Measurements from ENCODE around the gene NSG2. TPM values are rescaled to one million over a fixed set of nuclear protein-coding genes. Genes with fewer than 3 reads are reported as not detected.
A peak's percentile ranks its signal among the peaks of the same experiment; 100 is the strongest.
"Not testable (repeated sequence)": the region's sequence is repeated elsewhere in the genome, so short reads cannot be mapped to it uniquely, and the experiment has no call there.

The NSG2 gene
- total RNA-seq, 1 donor from 2014 or later, result not detected

DNA sequence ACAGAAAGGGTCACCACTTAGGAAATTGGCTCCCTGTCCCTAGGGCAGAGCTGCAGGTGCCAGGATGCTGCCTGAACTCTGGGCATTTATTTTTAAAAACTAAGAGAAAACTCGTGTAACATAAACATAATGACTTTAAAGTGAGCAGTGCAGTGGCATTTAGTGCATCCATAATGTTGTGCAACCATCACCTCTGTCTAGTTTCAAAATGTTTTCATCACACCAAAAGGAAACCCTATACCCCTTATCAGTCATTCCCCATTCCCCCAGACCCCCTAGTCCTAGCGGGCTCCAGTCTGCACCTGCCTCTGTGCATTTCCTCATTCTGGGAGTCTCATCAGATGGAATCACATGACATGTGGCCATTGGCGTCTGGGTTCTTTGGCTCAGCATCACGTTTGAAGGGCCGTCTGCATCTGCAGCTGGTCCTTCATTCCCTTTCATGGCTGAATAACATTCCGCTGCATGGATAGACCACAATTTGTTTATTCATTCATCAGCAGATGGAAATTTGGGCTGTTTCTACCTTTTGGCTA is 55.8 kb downstream of the NSG2 start:
- Histone ChIP-seq H3K4me1 (no peaks in the 10 kb centered on the region), H3K27me3 (no peaks in the 10 kb centered on the region), H3K9me3 (no peaks in the 10 kb centered on the region), H3K4me3 (no peak overlapping the region), H3K36me3 (no peaks in the 10 kb centered on the region), H3K27ac (no peak overlapping the region)
- intact Hi-C loops (cut with DNase I), result no loop called here
- TF ChIP-seq, protein P1, sequence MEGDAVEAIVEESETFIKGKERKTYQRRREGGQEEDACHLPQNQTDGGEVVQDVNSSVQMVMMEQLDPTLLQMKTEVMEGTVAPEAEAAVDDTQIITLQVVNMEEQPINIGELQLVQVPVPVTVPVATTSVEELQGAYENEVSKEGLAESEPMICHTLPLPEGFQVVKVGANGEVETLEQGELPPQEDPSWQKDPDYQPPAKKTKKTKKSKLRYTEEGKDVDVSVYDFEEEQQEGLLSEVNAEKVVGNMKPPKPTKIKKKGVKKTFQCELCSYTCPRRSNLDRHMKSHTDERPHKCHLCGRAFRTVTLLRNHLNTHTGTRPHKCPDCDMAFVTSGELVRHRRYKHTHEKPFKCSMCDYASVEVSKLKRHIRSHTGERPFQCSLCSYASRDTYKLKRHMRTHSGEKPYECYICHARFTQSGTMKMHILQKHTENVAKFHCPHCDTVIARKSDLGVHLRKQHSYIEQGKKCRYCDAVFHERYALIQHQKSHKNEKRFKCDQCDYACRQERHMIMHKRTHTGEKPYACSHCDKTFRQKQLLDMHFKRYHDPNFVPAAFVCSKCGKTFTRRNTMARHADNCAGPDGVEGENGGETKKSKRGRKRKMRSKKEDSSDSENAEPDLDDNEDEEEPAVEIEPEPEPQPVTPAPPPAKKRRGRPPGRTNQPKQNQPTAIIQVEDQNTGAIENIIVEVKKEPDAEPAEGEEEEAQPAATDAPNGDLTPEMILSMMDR (IDR thresholded peaks at IDR 0.05), result no peak
- ATAC-seq (no peak), DNase-seq (no peak)

DNA sequence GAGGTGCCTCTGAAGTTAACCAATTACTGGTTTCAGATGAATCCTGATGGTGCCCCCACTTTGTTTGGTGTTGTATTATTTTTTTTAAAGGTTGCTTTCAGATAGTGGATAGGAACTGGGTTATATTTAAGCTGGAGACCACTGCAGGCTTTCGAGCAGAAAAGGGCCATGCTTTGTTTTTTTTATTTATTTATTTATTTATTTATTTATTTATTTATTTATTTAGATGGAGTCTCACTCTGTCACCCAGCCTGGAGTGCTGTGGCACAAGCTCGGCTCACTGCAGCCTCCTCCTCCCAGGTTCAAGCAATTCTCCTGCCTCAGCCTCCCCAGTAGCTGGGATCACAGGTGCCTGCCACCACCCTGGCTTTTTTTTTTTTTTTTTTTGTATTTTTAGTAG is 57.1 kb downstream of the NSG2 start:
- intact Hi-C loops (cut with DNase I); DNase-seq; H3K27me3 ChIP-seq; H3K4me3 ChIP-seq; ATAC-seq; H3K9me3 ChIP-seq; H3K36me3 ChIP-seq; H3K27ac ChIP-seq; H3K4me1 ChIP-seq: not testable (repeated sequence)

DNA sequence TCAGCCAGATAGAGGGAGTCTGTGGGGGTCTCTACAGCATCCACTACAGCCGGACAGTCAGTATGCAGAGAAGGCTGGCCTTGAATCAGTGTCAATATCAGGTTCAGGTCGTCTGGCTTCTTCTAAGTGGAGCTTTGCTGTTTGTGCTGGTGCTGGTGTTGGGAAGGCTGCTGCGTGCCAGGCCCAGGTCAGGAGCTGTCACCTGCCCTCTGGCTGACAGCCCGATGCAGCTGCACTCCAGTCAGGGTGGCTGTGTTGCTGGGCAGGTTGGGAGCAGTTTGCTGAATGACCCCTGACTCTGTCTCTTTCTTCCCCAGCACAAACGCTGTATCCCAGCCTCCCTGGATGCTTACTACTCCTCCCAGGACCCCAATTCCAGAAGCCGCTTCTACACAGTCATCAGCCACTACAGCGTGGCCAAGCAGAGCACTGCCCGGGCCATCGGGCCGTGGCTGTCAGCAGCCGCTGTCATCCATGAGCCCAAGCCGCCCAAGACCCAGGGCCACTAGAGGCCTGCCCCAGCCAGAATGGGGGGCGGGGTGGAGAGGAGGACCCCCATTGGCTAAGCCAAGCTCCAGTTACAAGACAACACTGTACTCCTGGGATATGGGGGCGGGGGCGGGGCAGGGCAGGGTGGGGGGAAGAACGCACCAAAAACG is 61.6 kb downstream of the NSG2 start:
- Histone ChIP-seq H3K36me3 (no peaks in the 10 kb centered on the region), H3K9me3 (no peaks in the 10 kb centered on the region), H3K27me3 (no peaks in the 10 kb centered on the region), H3K4me1 (no peaks in the 10 kb centered on the region), H3K4me3 (no peak overlapping the region), H3K27ac (no peak overlapping the region)
- no peak for DNase-seq
- TF ChIP-seq, protein P1 (IDR thresholded peaks at IDR 0.05), result no peak
- ATAC-seq, result no peak
- intact Hi-C loops (cut with DNase I), result no loop called here

DNA sequence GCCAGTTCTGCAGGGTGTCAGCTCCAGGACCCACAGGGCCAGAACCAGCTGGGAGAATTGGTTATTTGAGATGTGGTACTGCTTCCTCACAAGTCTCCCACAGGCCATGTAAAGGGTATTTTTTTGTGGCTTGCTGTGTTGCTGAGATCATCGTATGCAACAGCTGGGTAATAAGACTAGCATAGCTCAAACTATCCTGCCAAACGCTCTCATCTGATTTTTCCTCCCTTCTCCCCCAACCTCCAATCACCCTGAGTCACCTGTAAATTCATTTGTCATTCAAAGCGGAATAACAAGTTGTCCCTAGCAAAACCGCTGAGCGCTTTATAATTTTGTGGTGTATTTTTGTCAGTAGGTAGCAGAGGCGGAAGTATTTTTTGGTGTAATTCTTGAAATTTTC is 63.2 kb downstream of the NSG2 start:
- TF ChIP-seq, protein P1 (IDR thresholded peaks at IDR 0.05), result no peak
- no peaks in the 10 kb centered on the region for H3K4me1 ChIP-seq
- H3K4me3 ChIP-seq, result no peak overlapping the region
- no peaks in the 10 kb centered on the region for H3K36me3 ChIP-seq
- ATAC-seq (no peak), DNase-seq (no peak)
- no peaks in the 10 kb centered on the region for H3K27me3 ChIP-seq
- intact Hi-C loops (cut with DNase I), result no loop called here
- no peak overlapping the region for H3K27ac ChIP-seq
- no peaks in the 10 kb centered on the region for H3K9me3 ChIP-seq

DNA sequence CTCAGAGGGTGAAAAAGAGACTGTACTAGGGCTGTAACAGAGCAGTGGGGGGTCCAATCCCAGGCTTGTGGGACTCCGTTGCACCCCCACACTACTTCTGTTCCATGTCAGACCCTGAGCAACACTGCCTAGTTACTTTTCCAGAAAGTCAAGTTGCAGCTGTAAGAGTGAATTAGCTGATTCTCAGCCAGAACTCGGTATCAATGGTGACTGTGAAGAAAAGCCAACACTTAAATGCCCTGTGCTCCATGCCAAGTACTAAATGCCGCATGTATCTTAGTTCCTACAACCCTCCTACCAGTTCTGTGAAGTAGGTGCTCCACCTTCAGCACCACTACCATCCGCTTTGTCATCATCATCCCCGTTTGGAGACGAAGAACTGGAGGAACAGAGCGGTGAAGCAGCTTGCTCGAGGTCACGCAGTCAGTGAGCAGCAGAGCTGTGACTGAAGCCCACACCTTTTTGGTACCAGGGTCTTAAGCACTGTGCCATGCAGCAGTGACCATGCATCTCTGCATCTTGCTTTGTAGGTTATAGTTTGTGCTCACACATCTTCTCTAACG is 64.3 kb downstream of the NSG2 start:
- ATAC-seq (no peak), DNase-seq (no peak)
- H3K9me3 ChIP-seq, result no peaks in the 10 kb centered on the region
- no peaks in the 10 kb centered on the region for H3K36me3 ChIP-seq
- intact Hi-C loops (cut with DNase I), result no loop called here
- H3K27me3 ChIP-seq, result no peaks in the 10 kb centered on the region
- no peaks in the 10 kb centered on the region for H3K4me1 ChIP-seq
- no peak overlapping the region for H3K27ac ChIP-seq
- no peak overlapping the region for H3K4me3 ChIP-seq
- TF ChIP-seq, protein P1 (IDR thresholded peaks at IDR 0.05), result no peak

DNA sequence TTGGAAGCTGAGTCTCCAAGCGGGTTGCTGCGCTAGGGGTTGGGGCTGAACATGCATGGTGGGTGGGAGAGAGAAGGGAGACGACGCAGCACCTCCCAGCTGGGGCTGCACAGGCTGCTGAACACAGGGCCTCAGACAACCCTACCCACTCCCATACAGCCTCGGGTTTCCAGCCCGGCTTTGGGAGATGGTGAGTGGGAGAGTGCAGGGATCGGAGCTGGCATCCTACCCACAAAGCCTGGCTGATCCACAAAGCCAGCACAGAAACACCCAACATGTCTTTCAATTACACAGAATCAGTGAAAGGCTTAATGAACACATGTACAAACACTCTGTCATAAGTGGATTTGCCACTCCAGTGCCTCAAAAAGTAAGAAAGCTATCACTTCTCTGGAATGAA is 64.8 kb downstream of the NSG2 start:
- H3K27ac ChIP-seq, result no peak overlapping the region
- H3K4me1 ChIP-seq, result no peaks in the 10 kb centered on the region
- H3K9me3 ChIP-seq, result no peaks in the 10 kb centered on the region
- no peaks in the 10 kb centered on the region for H3K36me3 ChIP-seq
- no peaks in the 10 kb centered on the region for H3K27me3 ChIP-seq
- no peak overlapping the region for H3K4me3 ChIP-seq
- intact Hi-C loops (cut with DNase I), result no loop called here
- no peak for DNase-seq
- peak; percentile 34 for ATAC-seq
- TF ChIP-seq, protein P1 (IDR thresholded peaks at IDR 0.05), result no peak
